Renal cortex interstitium (tissue), 11 donors: ENCODE results near the gene UNC93B1. TPM values are rescaled to one million over a fixed set of nuclear protein-coding genes. Genes with fewer than 3 reads are reported as not detected.
"Not testable (repeated sequence)": the region's sequence is repeated elsewhere in the genome, so short reads cannot be mapped to it uniquely, and the experiment has no call there.

Source experiments
- DNase-seq, 11 donors: peaks; one replicate each; pipeline ENCODE4 v3.0.0-alpha.2; 2013; ENCODE audit warnings: low read depth in 9 of 11, low spot score in 4 of 11; ENCODE audit errors: extremely low read depth in 1 of 11
- polyA plus RNA-seq, 3 donors: library from polyadenylated mRNA; unstranded; fragments of 120-200 nt; gene quantifications; one replicate each; pipeline ENCODE4 v1.2.1, GENCODE V29; 2013; ENCODE audit not compliant: insufficient read length in 3 of 3

Gene UNC93B1
- polyA plus RNA-seq, 3 donors, result 7.3 to 14.6 (median 10.5) TPM

- DNase-seq, result no peak
These were observed 4.2 kb downstream of the UNC93B1 start for GRCh38 chr11:67999704-68000103.

- DNase-seq, result no peak
These were observed 4.7 kb downstream of the UNC93B1 start for GRCh38 chr11:67999201-67999629.

DNA sequence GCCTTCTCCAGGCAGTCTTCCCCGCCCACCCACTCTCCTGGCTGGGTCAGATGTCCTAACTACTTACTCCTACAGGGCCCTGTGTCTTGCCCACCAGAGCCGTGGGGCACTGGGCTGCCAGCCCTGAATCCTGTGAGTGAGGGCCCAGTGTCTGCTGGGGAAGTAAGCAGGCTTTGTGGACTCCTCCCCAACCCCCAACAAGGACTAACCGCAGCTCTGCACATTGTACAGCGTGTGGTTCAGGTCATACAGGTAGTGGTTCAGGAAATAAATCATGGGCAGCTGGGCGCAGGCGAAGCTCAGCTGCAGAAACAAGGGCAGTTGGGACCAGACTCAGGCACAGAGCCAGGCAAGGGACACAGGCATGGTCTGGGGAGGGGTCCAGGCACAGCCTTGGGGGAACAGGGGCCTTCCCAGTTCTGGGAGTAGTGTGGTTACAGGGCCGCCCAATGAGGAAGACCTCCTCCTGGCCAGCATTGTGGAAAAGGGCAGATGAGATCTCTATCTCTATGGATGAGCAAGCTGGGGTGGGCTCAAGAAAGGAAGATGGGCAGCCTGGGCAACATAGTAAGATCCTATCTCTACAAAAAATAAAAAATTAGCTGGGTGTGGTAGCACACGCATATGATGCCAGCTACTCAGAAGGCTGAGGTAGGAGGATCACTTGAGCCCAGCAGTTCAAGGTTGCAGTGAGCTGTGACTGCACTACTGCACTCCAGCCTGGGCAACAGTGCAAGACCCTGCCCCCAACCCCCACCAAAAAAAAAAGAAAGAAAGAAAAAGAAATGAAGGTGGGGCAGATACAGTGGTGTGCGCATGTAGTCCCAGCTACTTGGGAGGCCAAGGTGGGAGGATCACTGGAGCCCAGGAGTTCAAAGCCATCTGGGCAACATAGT is 5.5 kb downstream of the UNC93B1 start:
- no peak for DNase-seq

DNA sequence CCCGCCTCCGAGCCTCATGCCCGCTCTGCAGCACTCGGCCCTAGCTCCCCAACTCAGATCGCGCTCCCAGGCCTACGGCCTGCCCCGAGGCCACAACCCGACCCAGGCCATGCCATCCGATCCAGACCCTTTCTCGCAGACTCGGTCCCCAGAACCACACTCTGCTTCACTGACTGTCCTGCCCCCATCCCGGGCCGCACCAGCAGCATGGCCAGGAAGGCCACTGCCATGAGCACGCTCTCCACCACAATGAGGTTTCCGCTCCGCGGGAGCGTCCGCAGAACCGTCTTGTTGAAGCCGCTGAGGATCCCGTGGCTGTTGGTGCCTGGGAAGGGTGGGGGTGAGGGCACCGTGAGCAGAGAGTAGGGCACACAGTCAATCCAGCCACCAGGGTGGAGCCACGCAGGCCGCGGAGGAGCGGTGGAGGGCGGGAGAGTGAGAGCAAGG is 6.4 kb downstream of the UNC93B1 start:
- DNase-seq, result no peak

DNA sequence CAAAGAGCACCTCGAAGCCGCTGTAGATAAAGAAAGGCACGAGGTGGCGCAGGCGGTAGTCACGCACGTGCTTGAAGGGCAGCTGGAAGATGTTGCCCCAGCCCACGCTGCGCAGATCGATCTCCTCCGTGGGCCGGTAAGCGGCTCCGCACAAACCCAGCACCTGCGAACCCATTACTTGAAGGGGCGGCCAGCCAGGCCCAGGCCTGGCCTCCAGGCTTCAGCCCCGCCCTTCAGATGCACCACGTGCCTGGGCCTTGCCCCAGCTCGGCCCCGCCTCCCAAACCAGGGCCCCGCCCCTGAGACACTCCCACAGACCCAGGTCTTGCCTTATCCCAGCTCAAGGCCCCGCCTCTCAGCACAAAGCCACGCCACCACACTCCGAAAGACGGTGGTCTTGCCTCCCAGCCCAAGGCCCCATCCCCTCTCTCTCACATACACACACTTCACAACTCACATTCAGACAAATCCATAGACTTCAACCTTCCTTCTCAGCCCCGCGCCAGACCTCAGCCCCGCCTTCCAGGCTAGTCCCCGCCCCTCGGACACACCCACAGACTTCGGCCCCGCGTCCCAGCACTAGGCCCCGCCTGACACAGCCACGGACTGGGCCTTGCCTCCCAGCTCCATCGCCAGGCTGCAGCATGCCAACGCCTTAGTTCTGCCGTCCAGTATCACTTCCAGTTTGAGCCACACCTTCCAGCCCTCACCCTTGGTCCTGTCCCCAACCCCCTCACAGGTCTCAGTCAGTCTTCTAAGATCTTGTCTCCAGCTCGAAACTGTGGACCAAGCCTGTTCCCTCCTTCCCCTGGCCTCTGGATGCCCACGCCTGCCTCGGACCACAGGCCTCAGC is 7.0 kb downstream of the UNC93B1 start:
- no peak for DNase-seq

GRCh38 chr11:67996051-67996450 is 7.8 kb downstream of the UNC93B1 start:
- no peak for DNase-seq

DNA sequence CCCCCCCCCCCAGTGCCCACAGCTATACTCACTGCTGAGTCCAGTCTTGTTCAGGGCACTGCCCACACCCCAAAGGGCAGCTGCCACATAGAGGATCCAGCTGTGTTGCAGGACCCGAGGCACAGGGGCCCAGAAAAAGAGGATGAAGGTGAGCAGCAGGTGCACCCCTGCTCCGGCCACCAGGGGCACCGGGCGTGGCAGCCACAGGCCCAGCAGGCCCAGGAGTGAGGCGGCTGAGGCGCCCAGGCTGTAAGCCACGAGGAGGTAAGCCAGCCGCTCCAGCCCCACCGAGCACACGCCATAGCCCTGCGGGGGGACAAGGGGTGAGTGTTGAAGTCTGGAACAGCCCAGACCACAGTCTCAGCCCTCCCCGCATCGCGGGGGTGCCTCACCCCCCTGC is 8.3 kb downstream of the UNC93B1 start:
- DNase-seq, result not testable (repeated sequence)

DNA sequence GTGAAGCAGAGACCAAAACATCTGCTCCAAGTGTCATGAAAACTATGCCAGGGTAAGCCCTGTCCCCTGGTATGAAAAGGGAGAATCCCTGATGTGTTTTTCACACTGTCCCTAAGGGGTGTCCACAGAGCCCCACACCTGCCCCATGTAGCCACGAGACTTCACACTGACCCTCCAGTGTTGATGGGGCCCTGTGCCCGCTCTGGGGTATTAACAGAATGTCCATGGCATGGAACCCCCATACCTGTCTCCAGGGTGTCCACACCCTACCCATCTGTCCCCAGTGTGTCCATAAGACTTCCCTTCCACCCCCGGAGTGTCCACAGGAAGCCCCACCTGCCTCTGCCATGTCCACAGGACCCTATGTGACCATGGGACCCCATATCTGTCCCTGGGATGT is 8.8 kb downstream of the UNC93B1 start:
- DNase-seq, result not testable (repeated sequence)

DNA sequence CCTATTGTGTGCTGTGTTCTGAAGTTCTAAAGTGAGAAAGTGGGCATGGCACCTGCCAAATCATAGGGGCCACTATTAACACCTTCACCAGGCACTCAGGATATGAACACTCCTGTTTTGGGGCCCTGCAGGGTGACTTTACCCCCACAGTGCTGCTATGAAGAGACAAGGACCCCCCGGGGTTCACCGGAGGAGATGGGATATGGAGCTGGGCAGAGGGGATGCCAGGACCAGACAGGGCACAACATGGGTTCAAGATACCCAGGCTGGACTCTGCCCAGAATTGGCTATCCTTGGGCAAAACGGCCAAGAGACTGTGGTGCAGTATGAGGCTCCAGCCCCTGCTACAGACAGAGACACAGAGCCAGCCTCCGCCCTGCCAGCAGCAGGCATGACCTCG is 9.5 kb downstream of the UNC93B1 start:
- DNase-seq, result not testable (repeated sequence)

GRCh38 chr11:67993821-67994220 is 10.1 kb downstream of the UNC93B1 start:
- not testable (repeated sequence) for DNase-seq

GRCh38 chr11:67991347-67992121 is 12.4 kb downstream of the UNC93B1 start:
- DNase-seq, result not testable (repeated sequence)

- DNase-seq, result not testable (repeated sequence)
These were observed 13.2 kb downstream of the UNC93B1 start for GRCh38 chr11:67990546-67991346.

DNA sequence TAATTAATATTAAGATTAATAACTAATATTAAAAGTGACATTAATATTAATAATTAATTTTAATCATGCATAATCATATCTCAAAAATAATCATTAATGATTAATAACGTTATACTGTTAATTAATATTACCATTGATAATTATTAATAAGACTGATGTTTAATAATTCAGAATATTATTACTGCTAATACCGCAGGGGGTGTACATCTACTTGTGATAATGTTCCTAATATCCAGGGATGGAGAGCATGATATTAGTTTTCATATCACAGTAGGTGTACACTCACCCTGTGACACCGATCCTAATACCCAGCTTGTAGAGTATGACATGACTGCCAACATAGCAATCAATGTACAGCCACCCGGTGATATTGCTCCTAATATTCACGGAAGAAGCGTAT is 18.6 kb downstream of the UNC93B1 start:
- not testable (repeated sequence) for DNase-seq

DNA sequence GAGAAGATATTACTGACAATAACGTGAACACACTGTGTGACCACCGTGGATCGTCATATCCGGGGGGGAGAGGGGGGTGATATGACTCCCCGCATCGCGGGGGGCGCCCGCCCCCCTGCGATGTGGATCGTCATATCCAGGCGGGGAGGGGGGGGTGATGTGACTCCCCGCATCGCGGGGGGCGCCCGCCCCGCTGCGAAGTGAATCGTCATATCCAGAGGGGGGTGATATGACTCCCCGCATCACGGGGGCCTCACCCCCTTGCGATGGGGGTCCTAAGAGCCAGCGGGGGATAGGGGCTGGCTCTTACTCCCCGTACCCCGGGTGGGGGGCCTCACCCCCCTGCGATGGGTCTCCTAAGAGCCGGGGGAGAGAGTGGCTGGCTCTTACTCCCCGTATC is 19.9 kb downstream of the UNC93B1 start:
- no peak for DNase-seq

GRCh38 chr11:67982255-67982857 is 21.5 kb downstream of the UNC93B1 start:
- DNase-seq, result not testable (repeated sequence)

GRCh38 chr11:67981226-67981625 is 22.7 kb downstream of the UNC93B1 start:
- not testable (repeated sequence) for DNase-seq

GRCh38 chr11:67978766-67979418 is 25.0 kb downstream of the UNC93B1 start:
- DNase-seq, result peak in 2 of 11 donors; percentile 35 to 50
